Erythroblast (primary cell): ENCODE measurements around the gene TYK2.

Experiments
- GATA1 ChIP-seq: IDR thresholded peaks from 2 replicates; pipeline ENCODE4 v1.6.1; 2011; ENCODE audit warnings: low read depth, mild to moderate bottlenecking, control low read depth, low read length, moderate library complexity
- POLR2A ChIP-seq: IDR thresholded peaks from 2 replicates; pipeline ENCODE4 v1.6.1; 2011; ENCODE audit warnings: mild to moderate bottlenecking, low read length

DNA sequence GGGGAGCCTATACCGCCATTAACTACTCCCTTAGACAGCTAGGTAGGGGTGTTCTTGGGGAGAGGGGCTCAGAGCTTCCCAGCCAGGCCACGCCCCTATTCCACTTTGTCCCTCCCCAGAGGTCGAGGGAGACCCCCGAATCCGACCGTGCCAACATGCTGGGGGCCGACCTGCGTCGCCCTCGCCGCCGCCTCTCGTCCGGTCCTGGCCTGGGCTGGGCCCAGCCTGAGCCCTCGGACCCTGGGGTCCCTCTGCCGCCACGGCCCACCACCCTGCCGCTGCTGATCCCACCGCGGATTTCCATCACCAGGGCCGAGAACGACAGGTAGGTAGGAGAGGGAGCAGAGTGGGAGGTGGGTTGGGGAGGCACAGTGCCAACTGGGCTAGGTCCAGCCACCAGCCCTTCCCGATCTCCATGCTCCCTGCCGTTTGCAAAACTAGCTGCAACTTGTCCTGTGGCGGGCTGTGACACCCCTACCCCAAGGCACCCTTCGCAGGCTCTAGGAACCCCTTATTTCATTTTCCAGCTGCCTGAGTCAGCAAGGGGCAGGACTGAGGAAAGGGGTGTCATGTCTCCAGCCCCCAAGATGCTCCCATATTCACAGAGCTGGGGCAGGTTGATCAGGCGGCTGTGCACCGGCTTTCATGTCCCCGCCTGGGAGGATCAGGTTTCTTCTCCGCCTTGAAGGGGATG lies 37.3 kb upstream of the TYK2 start:
- TF ChIP-seq POLR2A (no peak), GATA1 (no peak)
